Measurements from ENCODE around the gene PAF1. TPM values are rescaled to one million over a fixed set of nuclear protein-coding genes. Genes with fewer than 3 reads are reported as not detected.

The PAF1 gene
- total and polyA plus RNA-seq, 9 donors = 21.0 to 48.0 (median 40.2) TPM

GRCh38 chr19:39352381-39353255, 38.3 kb downstream of the PAF1 start:
- no peak overlapping the region for H3K4me3 ChIP-seq (ENCODE audit: low read length)
- DNase-seq = peak; percentile 80
- H3K9me3 ChIP-seq (replicated peaks; ENCODE audit: control insufficient read depth, low read depth, low read length) = no peaks in the 10 kb centered on the region
- WGBS (ENCODE audit: insufficient coverage) = 45% methylated on average over 4 of the region's 12 CpGs
- peaks cover 69% of the 10 kb centered on the region for H3K36me3 ChIP-seq (ENCODE audit: control insufficient read depth, insufficient read depth, low read length)
- no peaks in the 10 kb centered on the region for H3K27me3 ChIP-seq (ENCODE audit: control insufficient read depth, insufficient read depth, low read length)
- H3K4me1 ChIP-seq (ENCODE audit: control insufficient read depth, insufficient read depth, low read length) = peaks cover 11% of the 10 kb centered on the region
- peak overlapping the region; percentile 72 for H3K27ac ChIP-seq (ENCODE audit: low read length)

GRCh38 chr19:39351537-39352064, 39.3 kb downstream of the PAF1 start:
- Histone ChIP-seq H3K4me3 (ENCODE audit: low read length) (no peak overlapping the region), H3K36me3 (ENCODE audit: control insufficient read depth, insufficient read depth, low read length) (peaks cover 64% of the 10 kb centered on the region), H3K27me3 (ENCODE audit: control insufficient read depth, insufficient read depth, low read length) (no peaks in the 10 kb centered on the region), H3K27ac (ENCODE audit: low read length) (peak overlapping the region; percentile 66), H3K4me1 (ENCODE audit: control insufficient read depth, insufficient read depth, low read length) (peaks cover 14% of the 10 kb centered on the region), H3K9me3 (replicated peaks; ENCODE audit: control insufficient read depth, low read depth, low read length) (no peaks in the 10 kb centered on the region)
- WGBS (ENCODE audit: insufficient coverage) = 40% methylated on average over 1 of the region's 4 CpGs
- DNase-seq = peak; percentile 71

GRCh38 chr19:39350156-39350555, 40.8 kb downstream of the PAF1 start:
- Histone ChIP-seq H3K36me3 (ENCODE audit: control insufficient read depth, insufficient read depth, low read length) (peaks cover 63% of the 10 kb centered on the region), H3K4me1 (ENCODE audit: control insufficient read depth, insufficient read depth, low read length) (peaks cover 22% of the 10 kb centered on the region), H3K27me3 (ENCODE audit: control insufficient read depth, insufficient read depth, low read length) (no peaks in the 10 kb centered on the region), H3K9me3 (replicated peaks; ENCODE audit: control insufficient read depth, low read depth, low read length) (no peaks in the 10 kb centered on the region), H3K27ac (ENCODE audit: low read length) (no peak overlapping the region), H3K4me3 (ENCODE audit: low read length) (no peak overlapping the region)
- no peak for DNase-seq
- no CpG with 5 or more reads among the region's 3 CpGs for WGBS (ENCODE audit: insufficient coverage)

GRCh38 chr19:39349326-39349725, 41.6 kb downstream of the PAF1 start:
- Histone ChIP-seq H3K27me3 (ENCODE audit: control insufficient read depth, insufficient read depth, low read length) (no peaks in the 10 kb centered on the region), H3K36me3 (ENCODE audit: control insufficient read depth, insufficient read depth, low read length) (peaks cover 64% of the 10 kb centered on the region), H3K4me3 (ENCODE audit: low read length) (no peak overlapping the region), H3K9me3 (replicated peaks; ENCODE audit: control insufficient read depth, low read depth, low read length) (no peaks in the 10 kb centered on the region), H3K4me1 (ENCODE audit: control insufficient read depth, insufficient read depth, low read length) (peaks cover 27% of the 10 kb centered on the region), H3K27ac (ENCODE audit: low read length) (no peak overlapping the region)
- no peak for DNase-seq
- WGBS (ENCODE audit: insufficient coverage) = 80% methylated on average over 1 of the region's 4 CpGs

- Histone ChIP-seq H3K4me3 (ENCODE audit: low read length) (no peak overlapping the region), H3K4me1 (ENCODE audit: control insufficient read depth, insufficient read depth, low read length) (peaks cover 39% of the 10 kb centered on the region), H3K9me3 (replicated peaks; ENCODE audit: control insufficient read depth, low read depth, low read length) (no peaks in the 10 kb centered on the region), H3K27me3 (ENCODE audit: control insufficient read depth, insufficient read depth, low read length) (no peaks in the 10 kb centered on the region), H3K27ac (ENCODE audit: low read length) (no peak overlapping the region), H3K36me3 (ENCODE audit: control insufficient read depth, insufficient read depth, low read length) (peaks cover 54% of the 10 kb centered on the region)
- WGBS (ENCODE audit: insufficient coverage) = no CpG with 5 or more reads among the region's 4 CpGs
- DNase-seq = no peak
Measured at GRCh38 chr19:39347332-39348164, 43.4 kb downstream of the PAF1 start.

- Histone ChIP-seq H3K27me3 (ENCODE audit: control insufficient read depth, insufficient read depth, low read length) (no peaks in the 10 kb centered on the region), H3K4me3 (ENCODE audit: low read length) (no peak overlapping the region), H3K27ac (ENCODE audit: low read length) (no peak overlapping the region), H3K36me3 (ENCODE audit: control insufficient read depth, insufficient read depth, low read length) (peaks cover 43% of the 10 kb centered on the region), H3K4me1 (ENCODE audit: control insufficient read depth, insufficient read depth, low read length) (peaks cover 33% of the 10 kb centered on the region), H3K9me3 (replicated peaks; ENCODE audit: control insufficient read depth, low read depth, low read length) (no peaks in the 10 kb centered on the region)
- no CpG with 5 or more reads among the region's 1 CpG for WGBS (ENCODE audit: insufficient coverage)
- DNase-seq = no peak
Measured at GRCh38 chr19:39345956-39346355, 45.0 kb downstream of the PAF1 start.

- peak; percentile 61 for DNase-seq
- WGBS (ENCODE audit: insufficient coverage) = 1% methylated on average over 51 of the region's 51 CpGs
- Histone ChIP-seq H3K27ac (ENCODE audit: low read length) (peak overlapping the region; percentile 89), H3K36me3 (ENCODE audit: control insufficient read depth, insufficient read depth, low read length) (peaks cover 27% of the 10 kb centered on the region), H3K27me3 (ENCODE audit: control insufficient read depth, insufficient read depth, low read length) (no peaks in the 10 kb centered on the region), H3K9me3 (replicated peaks; ENCODE audit: control insufficient read depth, low read depth, low read length) (no peaks in the 10 kb centered on the region), H3K4me3 (ENCODE audit: low read length) (peak overlapping the region; percentile 97), H3K4me1 (ENCODE audit: control insufficient read depth, insufficient read depth, low read length) (peaks cover 37% of the 10 kb centered on the region)
Measured at GRCh38 chr19:39342647-39343305, 48.1 kb downstream of the PAF1 start.

- Histone ChIP-seq H3K4me1 (ENCODE audit: control insufficient read depth, insufficient read depth, low read length) (peaks cover 34% of the 10 kb centered on the region), H3K27ac (ENCODE audit: low read length) (peak within 1 kb of the TSS; percentile 89), H3K9me3 (replicated peaks; ENCODE audit: control insufficient read depth, low read depth, low read length) (no peaks in the 10 kb centered on the region), H3K4me3 (ENCODE audit: low read length) (peak within 1 kb of the TSS; percentile 97), H3K27me3 (ENCODE audit: control insufficient read depth, insufficient read depth, low read length) (no peaks in the 10 kb centered on the region), H3K36me3 (ENCODE audit: control insufficient read depth, insufficient read depth, low read length) (peaks cover 22% of the 10 kb centered on the region)
- under 1% methylated on average over 95 of the region's 105 CpGs for WGBS (ENCODE audit: insufficient coverage)
- peak; percentile 99 for DNase-seq
Measured at GRCh38 chr19:39341719-39342604, 48.9 kb downstream of the PAF1 start, which contains the start of gene SAMD4B. SAMD4B (plus strand) TSS chr19:39342421; CDS start chr19:39356894, 14,473 bp downstream.

- WGBS (ENCODE audit: insufficient coverage) = 2% methylated on average over 17 of the region's 17 CpGs
- Histone ChIP-seq H3K27me3 (ENCODE audit: control insufficient read depth, insufficient read depth, low read length) (no peaks in the 10 kb centered on the region), H3K27ac (ENCODE audit: low read length) (peak overlapping the region; percentile 83), H3K4me1 (ENCODE audit: control insufficient read depth, insufficient read depth, low read length) (peaks cover 34% of the 10 kb centered on the region), H3K9me3 (replicated peaks; ENCODE audit: control insufficient read depth, low read depth, low read length) (no peaks in the 10 kb centered on the region), H3K36me3 (ENCODE audit: control insufficient read depth, insufficient read depth, low read length) (peaks cover 18% of the 10 kb centered on the region), H3K4me3 (ENCODE audit: low read length) (peak overlapping the region; percentile 81)
- DNase-seq = no peak
Measured at GRCh38 chr19:39341129-39341718, 49.7 kb downstream of the PAF1 start.
